Neural crest cell (in vitro differentiated cells): ENCODE data around the gene ASMTL. TPM values are rescaled to one million over a fixed set of nuclear protein-coding genes. Genes with fewer than 3 reads are reported as not detected.

ENCODE experiments used
- DNase-seq: peaks from one replicate; pipeline ENCODE4 v3.0.0; 2021; ENCODE audit warnings: low read depth, mixed read lengths, low spot score
- H3K27ac Mint-ChIP-seq: one replicate; pipeline ENCODE4 v1.8.0; 2021; ENCODE audit warnings: mild to moderate bottlenecking, mixed read lengths; ENCODE audit not compliant: unreplicated experiment
- H3K27me3 Mint-ChIP-seq: 2 replicates; pipeline ENCODE4 v1.8.0; 2021; ENCODE audit warnings: low read depth, mild to moderate bottlenecking, mixed read lengths
- H3K36me3 Mint-ChIP-seq: 2 replicates; pipeline ENCODE4 v1.8.0; 2021; ENCODE audit warnings: low read depth, mild to moderate bottlenecking, mixed read lengths
- H3K4me1 Mint-ChIP-seq: 2 replicates; pipeline ENCODE4 v1.8.0; 2021; ENCODE audit warnings: mixed read lengths
- H3K4me3 Mint-ChIP-seq: one replicate; pipeline ENCODE4 v1.8.0; 2021; ENCODE audit warnings: mild to moderate bottlenecking, mixed read lengths
- H3K9me3 Mint-ChIP-seq: 2 replicates; pipeline ENCODE4 v1.8.0; 2021; ENCODE audit warnings: mixed read lengths
- CTCF ChIP-seq: fragments of 200-600 bp; sonication (generic); conservative IDR thresholded peaks from 2 replicates; pipeline ENCODE4 v1.5.0; 2021; ENCODE audit warnings: antibody characterized with exemption, mild to moderate bottlenecking
- total RNA-seq: library from RNA; stranded (reverse); gene quantifications from 2 replicates; pipeline ENCODE4 v1.2.1, GENCODE V29; 2021

Gene ASMTL
- total RNA-seq, 1 donor from 2014 or later = 37.4 TPM

DNA sequence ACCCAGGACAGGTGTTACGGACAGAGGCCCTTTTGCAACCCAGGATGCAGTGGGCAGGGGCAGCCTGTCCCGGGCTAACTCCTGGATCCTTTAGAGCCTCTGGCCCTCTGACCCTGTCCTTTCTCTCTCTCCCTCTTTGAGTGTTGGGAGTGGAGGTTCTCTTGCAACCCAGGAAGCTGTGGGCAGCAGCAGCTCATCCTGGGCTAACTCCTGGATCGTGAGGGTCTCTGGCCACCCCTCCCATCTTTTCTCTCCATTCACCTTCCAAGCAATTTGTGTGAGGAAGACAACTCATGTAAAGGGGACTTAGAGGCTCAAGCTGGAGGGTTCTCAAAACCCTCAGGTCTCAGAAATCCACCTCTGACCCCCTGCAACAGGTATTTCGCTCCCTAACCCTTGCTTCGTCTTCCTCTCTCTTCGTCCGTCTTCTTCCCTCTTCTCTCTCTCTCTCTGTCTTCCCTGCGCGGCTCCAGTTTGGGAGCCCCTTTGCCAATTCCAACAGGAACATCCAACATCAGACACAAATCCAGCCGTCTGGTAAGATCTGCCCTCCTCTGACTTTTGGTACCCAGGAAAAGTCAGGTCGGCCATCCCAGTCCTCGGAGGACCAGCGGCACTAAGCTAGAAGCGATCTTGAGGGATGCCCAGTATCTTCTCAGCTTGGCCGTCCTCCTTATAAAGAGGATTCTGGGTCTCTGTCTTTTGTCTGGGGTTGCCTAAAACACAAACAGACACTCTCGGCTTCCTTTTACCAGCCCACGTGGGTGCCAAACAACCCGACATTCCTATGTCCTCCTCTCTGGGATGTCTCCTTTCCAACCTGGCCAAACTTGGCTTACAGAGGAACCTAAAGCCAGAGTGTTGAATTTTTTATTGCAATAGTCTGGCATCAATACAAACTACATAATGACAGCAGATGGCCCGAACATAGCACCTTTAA, 7.9 kb downstream of the ASMTL start:
- peaks cover 64% of the 10 kb centered on the region for H3K36me3 Mint-ChIP-seq
- peaks cover 9% of the 10 kb centered on the region for H3K4me1 Mint-ChIP-seq
- H3K27ac Mint-ChIP-seq = no peak overlapping the region
- no peak for TF ChIP-seq CTCF
- H3K9me3 Mint-ChIP-seq = peaks cover 43% of the 10 kb centered on the region
- peaks cover under 1% of the 10 kb centered on the region for H3K27me3 Mint-ChIP-seq
- no peak overlapping the region for H3K4me3 Mint-ChIP-seq
- no peak for DNase-seq

- DNase-seq = no peak
- peaks cover 56% of the 10 kb centered on the region for H3K36me3 Mint-ChIP-seq
- no peaks in the 10 kb centered on the region for H3K27me3 Mint-ChIP-seq
- no peaks in the 10 kb centered on the region for H3K4me1 Mint-ChIP-seq
- no peak for TF ChIP-seq CTCF
- peaks cover 30% of the 10 kb centered on the region for H3K9me3 Mint-ChIP-seq
- no peak overlapping the region for H3K4me3 Mint-ChIP-seq
- no peak overlapping the region for H3K27ac Mint-ChIP-seq
Observed at GRCh38 chrX:1443496-1444075, 9.1 kb downstream of the ASMTL start.

DNA sequence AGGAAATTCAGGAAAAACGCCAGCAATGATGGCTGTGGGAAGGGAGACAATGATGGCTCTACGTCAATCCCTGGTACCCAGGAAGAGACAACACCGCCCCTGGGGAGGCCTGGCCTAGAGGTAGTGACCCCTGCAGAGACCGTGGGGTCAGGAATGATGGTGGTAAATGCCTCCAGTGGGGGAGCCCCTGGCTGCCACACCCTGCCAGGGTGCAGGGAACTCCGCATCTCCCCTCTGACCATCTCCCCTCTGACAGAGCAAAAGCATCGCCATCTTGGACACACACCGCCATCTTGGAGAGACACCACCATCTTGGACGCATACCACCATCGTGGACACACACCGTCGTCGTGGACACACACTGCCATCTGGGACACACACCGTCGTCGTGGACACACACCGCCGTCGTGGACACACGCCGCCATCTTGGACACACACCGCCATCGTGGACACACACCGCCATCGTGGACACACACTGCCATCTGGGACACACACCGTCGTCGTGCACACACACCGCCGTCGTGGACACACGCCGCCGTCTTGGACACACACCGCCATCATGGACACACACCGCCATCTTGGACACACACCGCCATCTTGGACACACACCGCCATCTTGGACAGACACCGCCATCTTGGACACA, 9.9 kb downstream of the ASMTL start:
- no peak overlapping the region for H3K4me3 Mint-ChIP-seq
- TF ChIP-seq CTCF = no peak
- no peaks in the 10 kb centered on the region for H3K4me1 Mint-ChIP-seq
- peaks cover 25% of the 10 kb centered on the region for H3K9me3 Mint-ChIP-seq
- no peak overlapping the region for H3K27ac Mint-ChIP-seq
- no peaks in the 10 kb centered on the region for H3K27me3 Mint-ChIP-seq
- H3K36me3 Mint-ChIP-seq = peaks cover 49% of the 10 kb centered on the region
- no peak for DNase-seq

GRCh38 chrX:1442016-1442665, 10.6 kb downstream of the ASMTL start:
- Mint-ChIP-seq H3K27me3 (no peaks in the 10 kb centered on the region), H3K4me1 (no peaks in the 10 kb centered on the region), H3K4me3 (no peak overlapping the region), H3K36me3 (peaks cover 46% of the 10 kb centered on the region), H3K27ac (no peak overlapping the region), H3K9me3 (peaks cover 19% of the 10 kb centered on the region)
- no peak for TF ChIP-seq CTCF
- no peak for DNase-seq

- Mint-ChIP-seq H3K4me3 (no peak overlapping the region), H3K36me3 (peaks cover 47% of the 10 kb centered on the region)
- DNase-seq = no peak
Observed at GRCh38 chrX:1440506-1440905, 12.2 kb downstream of the ASMTL start.

More at GRCh38 chrX:1440506-1440905, 12.2 kb downstream of the ASMTL start:
- no peak for TF ChIP-seq CTCF
- no peaks in the 10 kb centered on the region for H3K27me3 Mint-ChIP-seq
- peaks cover 12% of the 10 kb centered on the region for H3K9me3 Mint-ChIP-seq
- H3K27ac Mint-ChIP-seq = no peak overlapping the region
- H3K4me1 Mint-ChIP-seq = no peaks in the 10 kb centered on the region
